HepG2 (cell line): Measurements from ENCODE around the gene SAMD15. TPM values are rescaled to one million over a fixed set of nuclear protein-coding genes. Genes with fewer than 3 reads are reported as not detected.

Experiments
- ATAC-seq: fragments of 200-7000 bp; cut with Tn5 transposase; 3 replicates; pipeline ENCODE4 v1.9.1; 2020; ENCODE audit warnings: mild to moderate bottlenecking, moderate library complexity
- BruUV-seq: library from RNA; stranded (reverse); fragments of 400-500 nt; replicated peaks from 2 replicates; lab custom pipeline; 2021; lab: Mats Ljungman, UMichigan
- CTCF ChIA-PET: fragments of 300-600 bp; formaldehyde crosslinking; extraction: SDS; loops from one replicate; lab custom pipeline; 2021; ENCODE audit warnings: low total read pairs, inconsistent platforms, low intra/inter-chr PET ratio; lab: Yijun Ruan, JAX
- POLR2A ChIA-PET: fragments of 350-600 bp; sonication (Branson Sonifier 250); formaldehyde crosslinking; loops from one replicate; lab custom pipeline; 2020; ENCODE audit warnings: antibody characterized with exemption, inconsistent platforms; lab: Yijun Ruan, JAX
- DNase-seq: peaks from one replicate; pipeline ENCODE4 v3.0.0-alpha.2; 2015; ENCODE audit warnings: low spot score
- FAIRE-seq: peaks from 3 replicates; lab custom pipeline; 2011; peaks lifted over from hg19 to GRCh38; lab: Jason Lieb, UNC
- H2AFZ ChIP-seq: one replicate; pipeline ENCODE4 v1.6.1; 2011; ENCODE audit warnings: low read length, inconsistent platforms
- H3K27ac ChIP-seq: fragments of 300-600 bp; 3 replicates; pipeline ENCODE4 v1.8.0; 2011; ENCODE audit warnings: mixed run types, mild to moderate bottlenecking, mixed read lengths, low read length, inconsistent platforms; ENCODE audit not compliant: insufficient read depth; ENCODE audit errors: extremely low read length
- H3K27me3 ChIP-seq, 2 experiments: fragments of 200-600 bp in 1 of 2; 2 replicates in 1 of 2; 3 replicates in 1 of 2; pipeline versions ENCODE4 v1.6.0 to v1.8.0; 2011; ENCODE audit warnings: low read length in 2 of 2, mild to moderate bottlenecking in 2 of 2, moderate library complexity in 2 of 2, inconsistent platforms in 1 of 2; ENCODE audit not compliant: insufficient read depth in 2 of 2, control insufficient read depth in 1 of 2
- H3K36me3 ChIP-seq, 2 experiments: fragments of 200-600 bp in 1 of 2; replicated peaks in 1 of 2; 2 replicates in 1 of 2; 3 replicates in 1 of 2; pipeline versions ENCODE4 v1.5.1 to v1.8.0; 2011; ENCODE audit warnings: low read length in 2 of 2, inconsistent platforms in 1 of 2; ENCODE audit not compliant: insufficient read depth in 2 of 2, control insufficient read depth in 1 of 2
- H3K4me1 ChIP-seq: 2 replicates; pipeline ENCODE4 v1.5.1; 2012; ENCODE audit warnings: low read length, inconsistent platforms; ENCODE audit not compliant: insufficient read depth
- H3K4me2 ChIP-seq: 2 replicates; pipeline ENCODE4 v1.6.0; 2011; ENCODE audit warnings: low read depth, low read length, inconsistent platforms
- H3K4me3 ChIP-seq, 3 experiments: fragments of 200-600 bp in 1 of 3; sonication (generic), shearing (Covaris generic) in 1 of 3; replicated peaks in 1 of 3; 2 replicates each; pipeline ENCODE4 v1.5.1; 2011 to 2016; ENCODE audit warnings: low read length in 3 of 3, inconsistent platforms in 2 of 3, low read depth in 2 of 3, mild to moderate bottlenecking in 2 of 3, control low read depth in 1 of 3, mixed read lengths in 1 of 3; ENCODE audit not compliant: insufficient read depth in 1 of 3
- H3K79me2 ChIP-seq: one replicate; pipeline ENCODE4 v1.6.1; 2011; ENCODE audit warnings: low read length, inconsistent platforms; ENCODE audit not compliant: insufficient read depth
- H3K9ac ChIP-seq: 2 replicates; pipeline ENCODE4 v1.6.0; 2011; ENCODE audit warnings: mild to moderate bottlenecking, low read depth, low read length, inconsistent platforms; ENCODE audit not compliant: insufficient read depth
- H3K9me3 ChIP-seq: 2 replicates; pipeline ENCODE4 v1.5.1; 2012; ENCODE audit warnings: mild to moderate bottlenecking, low read length
- H4K20me1 ChIP-seq: 2 replicates; pipeline ENCODE4 v1.6.0; 2011; ENCODE audit warnings: inconsistent platforms, mild to moderate bottlenecking, low read length, moderate library complexity; ENCODE audit not compliant: insufficient read depth
- CREM ChIP-seq, 2 experiments: sonication (generic) in 1 of 2; formaldehyde crosslinking in 1 of 2; IDR thresholded peaks; 2 replicates each; pipeline versions ENCODE4 v1.4.0 to v1.6.1; 2016 to 2020; ENCODE audit warnings: antibody characterized with exemption in 1 of 2, mild to moderate bottlenecking in 1 of 2, missing genetic modification reagents in 1 of 2
- FOXP1 ChIP-seq, 2 experiments: fragments of 450-650 bp in 1 of 2; IDR thresholded peaks; 2 replicates each; pipeline ENCODE4 v1.6.1; 2017 to 2018; ENCODE audit warnings: antibody characterized with exemption in 1 of 2
- GTF3A ChIP-seq: sonication (generic); formaldehyde crosslinking; conservative IDR thresholded peaks from 2 replicates; pipeline ENCODE4 v1.4.0; 2020; ENCODE audit warnings: mild to moderate bottlenecking, missing genetic modification reagents
- KAT7 ChIP-seq: IDR thresholded peaks from 2 replicates; pipeline ENCODE4 v1.6.1; 2018; ENCODE audit warnings: borderline replicate concordance, missing compliant biosample characterization
- RAD21 ChIP-seq: fragments of 450-650 bp; formaldehyde crosslinking; IDR thresholded peaks from 2 replicates; pipeline ENCODE4 v1.5.0; 2020; ENCODE audit warnings: mild to moderate bottlenecking
- SKIL ChIP-seq: sonication (generic); formaldehyde crosslinking; IDR thresholded peaks from 2 replicates; pipeline ENCODE4 v1.8.0; 2022; ENCODE audit warnings: missing genetic modification reagents, mild to moderate bottlenecking, moderate library complexity, borderline replicate concordance
- ZEB1 ChIP-seq: IDR thresholded peaks from 2 replicates; pipeline ENCODE4 v1.6.1; 2012; ENCODE audit warnings: mild to moderate bottlenecking, low read depth, inconsistent platforms; ENCODE audit not compliant: insufficient replicate concordance
- ZNF770 ChIP-seq: sonication (generic); formaldehyde crosslinking; IDR thresholded peaks from 2 replicates; pipeline ENCODE4 v1.5.0; 2020; ENCODE audit warnings: mild to moderate bottlenecking, missing genetic modification reagents
- ZNF780A ChIP-seq: sonication (generic); formaldehyde crosslinking; IDR thresholded peaks from 2 replicates; pipeline ENCODE4 v1.8.0; 2022; ENCODE audit warnings: mild to moderate bottlenecking, missing genetic modification reagents, moderate library complexity
- WGBS: methylation state at CpG from one replicate; pipeline ENCODE4 v1.1.6; 2017; ENCODE audit warnings: low lambda C conversion rate; 5-methylcytosine and 5-hydroxymethylcytosine counted together
- in situ Hi-C: cut with HindIII; loops from 2 replicates; pipeline ENCODE4 v1.10.0; 2017; ENCODE audit warnings: low pct_unique_long_range_greater_than_20kb; ENCODE audit not compliant: extremely low pct_ligation_motif_present
- intact Hi-C: fragments of 100-400 bp; cut with micrococcal nuclease; formaldehyde crosslinking; loops from one replicate; pipeline ENCODE4 v1.10.0; 2022; ENCODE audit not compliant: unreplicated experiment
- polyA plus RNA-seq, 8 experiments: library from polyadenylated mRNA; depleted of rRNA in 3 of 8; stranded (reverse) in 7 of 8; unstranded in 1 of 8; fragments of >200 nt; fragmentation: Illumina TruSeq in 4 of 8; extraction: Trizol in 4 of 8; gene quantifications; 2 replicates each; pipeline versions ENCODE4 v1.2.1 to v1.2.3, GENCODE V29; 2011 to 2016; ENCODE audit warnings: low read depth in 4 of 8, missing spikeins in 1 of 8, mixed read lengths in 1 of 8; ENCODE audit not compliant: insufficient read depth in 1 of 8
- total RNA-seq, 5 experiments: library from RNA; depleted of rRNA; stranded (reverse); fragments of >200 nt; fragmentation: Illumina TruSeq; extraction: Trizol; gene quantifications; 2 replicates each; pipeline ENCODE4 v1.2.3, GENCODE V29; 2016; ENCODE audit warnings: low read depth in 1 of 5
- TF ChIP-seq, protein P1 (sequence below): sonication (generic); formaldehyde crosslinking; IDR thresholded peaks from 2 replicates; pipeline ENCODE4 v1.4.0; 2020; ENCODE audit warnings: missing genetic modification reagents
- TF ChIP-seq, protein P2 (sequence below): sonication (generic); formaldehyde crosslinking; IDR thresholded peaks from 2 replicates; pipeline ENCODE4 v1.5.0; 2020; ENCODE audit warnings: missing genetic modification reagents

SAMD15 gene
- total and polyA plus RNA-seq, 2 of the 13 experiments (the other 11 are each of a cell fraction or from before 2014, with no cell fraction given), result 0.09 to 1.3 TPM

- ATAC-seq (no peak), DNase-seq (no peak), FAIRE-seq (no peak)
- Histone ChIP-seq H3K79me2 (no peaks in the 10 kb centered on the region), H3K27ac (no peak overlapping the region), H3K27me3 (no peaks in the 10 kb centered on the region), H3K36me3 (no peaks in the 10 kb centered on the region), H4K20me1 (no peaks in the 10 kb centered on the region), H3K9me3 (peaks cover 14% of the 10 kb centered on the region), H3K4me1 (no peaks in the 10 kb centered on the region), H3K4me2 (no peak overlapping the region), H2AFZ (no peak overlapping the region), H3K9ac (no peak overlapping the region), H3K4me3 (no peak overlapping the region)
- BruUV-seq, result TSS peak; percentile 45
- WGBS, result 91% methylated on average over 4 of the region's 8 CpGs
- POLR2A ChIA-PET, result no interaction called here
- CTCF ChIA-PET, result no interaction called here
- intact Hi-C loops (no loop called here), in situ Hi-C loops (loop anchor here (10.0 kb wide), 1 partner anchor 112 kb away; no protein-coding TSS in a partner anchor)
- TF ChIP-seq ZNF780A (no peak), CREM (IDR thresholded peaks at IDR 0.05) (no peak), CREM (CRISPR knock-in tag; IDR thresholded peaks at IDR 0.05) (no peak), KAT7 (no peak), SKIL (CRISPR knock-in tag) (no peak), ZNF770 (CRISPR knock-in tag) (no peak), RAD21 (no peak), FOXP1 (IDR thresholded peaks at IDR 0.05) (no peak), FOXP1 (CRISPR knock-in tag; IDR thresholded peaks at IDR 0.05) (no peak), ZEB1 (no peak), GTF3A (CRISPR knock-in tag) (no peak)
- TF ChIP-seq, protein P1, sequence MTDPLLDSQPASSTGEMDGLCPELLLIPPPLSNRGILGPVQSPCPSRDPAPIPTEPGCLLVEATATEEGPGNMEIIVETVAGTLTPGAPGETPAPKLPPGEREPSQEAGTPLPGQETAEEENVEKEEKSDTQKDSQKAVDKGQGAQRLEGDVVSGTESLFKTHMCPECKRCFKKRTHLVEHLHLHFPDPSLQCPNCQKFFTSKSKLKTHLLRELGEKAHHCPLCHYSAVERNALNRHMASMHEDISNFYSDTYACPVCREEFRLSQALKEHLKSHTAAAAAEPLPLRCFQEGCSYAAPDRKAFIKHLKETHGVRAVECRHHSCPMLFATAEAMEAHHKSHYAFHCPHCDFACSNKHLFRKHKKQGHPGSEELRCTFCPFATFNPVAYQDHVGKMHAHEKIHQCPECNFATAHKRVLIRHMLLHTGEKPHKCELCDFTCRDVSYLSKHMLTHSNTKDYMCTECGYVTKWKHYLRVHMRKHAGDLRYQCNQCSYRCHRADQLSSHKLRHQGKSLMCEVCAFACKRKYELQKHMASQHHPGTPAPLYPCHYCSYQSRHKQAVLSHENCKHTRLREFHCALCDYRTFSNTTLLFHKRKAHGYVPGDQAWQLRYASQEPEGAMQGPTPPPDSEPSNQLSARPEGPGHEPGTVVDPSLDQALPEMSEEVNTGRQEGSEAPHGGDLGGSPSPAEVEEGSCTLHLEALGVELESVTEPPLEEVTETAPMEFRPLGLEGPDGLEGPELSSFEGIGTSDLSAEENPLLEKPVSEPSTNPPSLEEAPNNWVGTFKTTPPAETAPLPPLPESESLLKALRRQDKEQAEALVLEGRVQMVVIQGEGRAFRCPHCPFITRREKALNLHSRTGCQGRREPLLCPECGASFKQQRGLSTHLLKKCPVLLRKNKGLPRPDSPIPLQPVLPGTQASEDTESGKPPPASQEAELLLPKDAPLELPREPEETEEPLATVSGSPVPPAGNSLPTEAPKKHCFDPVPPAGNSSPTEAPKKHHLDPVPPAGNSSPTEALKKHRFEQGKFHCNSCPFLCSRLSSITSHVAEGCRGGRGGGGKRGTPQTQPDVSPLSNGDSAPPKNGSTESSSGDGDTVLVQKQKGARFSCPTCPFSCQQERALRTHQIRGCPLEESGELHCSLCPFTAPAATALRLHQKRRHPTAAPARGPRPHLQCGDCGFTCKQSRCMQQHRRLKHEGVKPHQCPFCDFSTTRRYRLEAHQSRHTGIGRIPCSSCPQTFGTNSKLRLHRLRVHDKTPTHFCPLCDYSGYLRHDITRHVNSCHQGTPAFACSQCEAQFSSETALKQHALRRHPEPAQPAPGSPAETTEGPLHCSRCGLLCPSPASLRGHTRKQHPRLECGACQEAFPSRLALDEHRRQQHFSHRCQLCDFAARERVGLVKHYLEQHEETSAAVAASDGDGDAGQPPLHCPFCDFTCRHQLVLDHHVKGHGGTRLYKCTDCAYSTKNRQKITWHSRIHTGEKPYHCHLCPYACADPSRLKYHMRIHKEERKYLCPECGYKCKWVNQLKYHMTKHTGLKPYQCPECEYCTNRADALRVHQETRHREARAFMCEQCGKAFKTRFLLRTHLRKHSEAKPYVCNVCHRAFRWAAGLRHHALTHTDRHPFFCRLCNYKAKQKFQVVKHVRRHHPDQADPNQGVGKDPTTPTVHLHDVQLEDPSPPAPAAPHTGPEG (CRISPR knock-in tag), result no peak
- TF ChIP-seq, protein P2, sequence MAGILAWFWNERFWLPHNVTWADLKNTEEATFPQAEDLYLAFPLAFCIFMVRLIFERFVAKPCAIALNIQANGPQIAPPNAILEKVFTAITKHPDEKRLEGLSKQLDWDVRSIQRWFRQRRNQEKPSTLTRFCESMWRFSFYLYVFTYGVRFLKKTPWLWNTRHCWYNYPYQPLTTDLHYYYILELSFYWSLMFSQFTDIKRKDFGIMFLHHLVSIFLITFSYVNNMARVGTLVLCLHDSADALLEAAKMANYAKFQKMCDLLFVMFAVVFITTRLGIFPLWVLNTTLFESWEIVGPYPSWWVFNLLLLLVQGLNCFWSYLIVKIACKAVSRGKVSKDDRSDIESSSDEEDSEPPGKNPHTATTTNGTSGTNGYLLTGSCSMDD (CRISPR knock-in tag), result no peak
Measured at GRCh38 chr14:77416836-77417235, 39.7 kb downstream of the SAMD15 start.
